Measurements from ENCODE around the gene STRADB. TPM values are rescaled to one million over a fixed set of nuclear protein-coding genes. Genes with fewer than 3 reads are reported as not detected.

The STRADB gene
- 17.5 to 25.7 TPM (median 22.6 TPM) in 5 replicates for total RNA-seq (2022; extraction: Qiagen RNA extraction; ENCODE audit: low read depth)

GRCh38 chr2:201451292-201452057, at the start of gene STRADB, which contains the start of gene TRAK2:
TSS of gene STRADB (plus strand) at chr2:201451740. CDS start at chr2:201454841, 3,101 bp downstream.
TSS of gene TRAK2 (minus strand) at chr2:201451458. CDS start at chr2:201420507, 30,951 bp downstream.

Other genes starting within 250 kb of the STRADB start
- gene CASP8, start 191.2 kb upstream of the STRADB start, total RNA-seq (2022; extraction: Qiagen RNA extraction; ENCODE audit: low read depth): 33.6 to 41.8 TPM (median 34.6 TPM) in 5 replicates
- 0.10 to 0.58 TPM (median 0.20 TPM) in 3 of 5 replicates, not detected in the others for gene FLACC1, start 94.4 kb upstream of the STRADB start, total RNA-seq (2022; extraction: Qiagen RNA extraction; ENCODE audit: low read depth)
- gene TRAK2, start 282 bp upstream of the STRADB start, total RNA-seq (2022; extraction: Qiagen RNA extraction; ENCODE audit: low read depth): 11.2 to 15.7 TPM (median 12.7 TPM) in 5 replicates
- gene TMEM237, start 191.8 kb downstream of the STRADB start, total RNA-seq (2022; extraction: Qiagen RNA extraction; ENCODE audit: low read depth): 15.9 to 23.8 TPM (median 18.6 TPM) in 5 replicates
- gene MPP4, start 246.9 kb downstream of the STRADB start, total RNA-seq (2022; extraction: Qiagen RNA extraction; ENCODE audit: low read depth): 0.07 to 0.18 TPM (median 0.14 TPM) in 5 replicates

All from A549 treated with CpdA at 1 μM for 4 hours (cell line).